PFSK-1 (cell line): ENCODE measurements around the gene ZDHHC14.

Experiments used
- POLR2AphosphoS5 ChIP-seq: IDR thresholded peaks from 2 replicates; pipeline ENCODE4 v1.6.1; 2012; ENCODE audit warnings: low read depth, mild to moderate bottlenecking, control low read depth, low read length, moderate library complexity
- TAF1 ChIP-seq: IDR thresholded peaks from 2 replicates; pipeline ENCODE4 v1.6.1; 2012; ENCODE audit warnings: low read length, control low read depth, borderline replicate concordance; ENCODE audit not compliant: insufficient read depth

DNA sequence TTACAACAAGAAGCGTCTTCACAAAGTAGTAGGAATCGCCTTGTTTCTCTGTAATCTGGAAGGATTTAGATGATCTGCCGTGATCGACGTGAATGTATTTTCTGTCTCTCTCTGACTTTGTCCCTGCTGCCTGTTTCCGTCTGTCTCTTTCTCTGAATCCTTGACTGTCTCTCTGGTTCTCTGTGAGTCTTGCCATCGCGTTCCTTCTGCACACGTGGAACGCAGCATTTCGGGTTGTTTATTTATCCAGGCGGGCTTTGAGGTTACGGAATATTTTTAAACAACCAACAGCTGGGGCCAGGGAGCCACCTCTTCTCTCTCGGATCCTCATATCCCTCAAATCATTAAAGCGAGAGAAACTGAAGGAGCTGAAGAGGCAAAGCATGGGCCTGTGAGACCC lies 215.9 kb downstream of the ZDHHC14 start:
- TF ChIP-seq TAF1 (no peak), POLR2AphosphoS5 (no peak)
